Measurements from ENCODE around the gene PRDX4. TPM values are rescaled to one million over a fixed set of nuclear protein-coding genes. Genes with fewer than 3 reads are reported as not detected.
"Not testable (repeated sequence)": the region's sequence is repeated elsewhere in the genome, so short reads cannot be mapped to it uniquely, and the experiment has no call there.

The PRDX4 gene
- total and polyA plus RNA-seq, 3 experiments from 2014 or later = 46.7 to 61.4 (median 59.5) TPM

GRCh38 chrX:23676486-23676885 lies 9.2 kb downstream of the PRDX4 start:
- CTCF ChIA-PET; H3K9me3 Mint-ChIP-seq; H3K36me3 ChIP-seq (ENCODE audit: insufficient read depth, low read length); H3K27me3 Mint-ChIP-seq; POLR2A ChIA-PET; H3K27ac ChIP-seq (ENCODE audit: low read depth, low read length); H3K27me3 ChIP-seq (ENCODE audit: insufficient read depth, low read length, poor library complexity, severe bottlenecking); H3K4me1 ChIP-seq (ENCODE audit: insufficient read depth, low read length); H3K27ac Mint-ChIP-seq; H3K9me3 ChIP-seq (ENCODE audit: low read length); H3K4me3 Mint-ChIP-seq; H3K4me1 Mint-ChIP-seq; DNase-seq; H3K4me3 ChIP-seq (ENCODE audit: low read length): not testable (repeated sequence)
- H3K36me3 Mint-ChIP-seq = peaks cover 0 to 47% (median 5%) of the 10 kb centered on the region in 3 donors

GRCh38 chrX:23692166-23692565 lies 24.9 kb downstream of the PRDX4 start:
- Histone ChIP-seq H3K27ac (ENCODE audit: low read depth, low read length) (no peak overlapping the region), H3K4me3 (ENCODE audit: low read length) (no peak overlapping the region), H3K27me3 (ENCODE audit: insufficient read depth, low read length, poor library complexity, severe bottlenecking) (no peaks in the 10 kb centered on the region), H3K36me3 (ENCODE audit: insufficient read depth, low read length) (no peaks in the 10 kb centered on the region), H3K4me1 (ENCODE audit: insufficient read depth, low read length) (no peaks in the 10 kb centered on the region), H3K9me3 (ENCODE audit: low read length) (no peaks in the 10 kb centered on the region)
- no peak for DNase-seq
- Mint-ChIP-seq H3K4me3 (no peak overlapping the region), H3K36me3 (no peaks in the 10 kb centered on the region), H3K9me3 (no peaks in the 10 kb centered on the region), H3K27ac (no peak overlapping the region), H3K4me1 (peaks cover 0 to 1% (median 0%) of the 10 kb centered on the region in 3 donors), H3K27me3 (peaks cover 0 to 3% of the 10 kb centered on the region in 2 donors)
- POLR2A ChIA-PET = no interaction called here
- CTCF ChIA-PET = no interaction called here

GRCh38 chrX:23694606-23695005 lies 27.3 kb downstream of the PRDX4 start:
- Histone ChIP-seq H3K36me3 (ENCODE audit: insufficient read depth, low read length) (no peaks in the 10 kb centered on the region), H3K27ac (ENCODE audit: low read depth, low read length) (no peak overlapping the region), H3K27me3 (ENCODE audit: insufficient read depth, low read length, poor library complexity, severe bottlenecking) (no peaks in the 10 kb centered on the region), H3K9me3 (ENCODE audit: low read length) (no peaks in the 10 kb centered on the region), H3K4me3 (ENCODE audit: low read length) (no peak overlapping the region), H3K4me1 (ENCODE audit: insufficient read depth, low read length) (no peaks in the 10 kb centered on the region)
- Mint-ChIP-seq H3K27me3 (peaks cover 0 to 3% of the 10 kb centered on the region in 2 donors), H3K27ac (no peak overlapping the region), H3K4me3 (no peak overlapping the region), H3K9me3 (no peaks in the 10 kb centered on the region), H3K4me1 (peaks cover 0 to 1% (median 0%) of the 10 kb centered on the region in 3 donors), H3K36me3 (no peaks in the 10 kb centered on the region)
- peak; percentile 11 to 65 (median 27) for DNase-seq
- ChIA-PET CTCF (interaction anchor here (0.7 to 4.1 kb wide), 4 partner anchors 9 to 359 kb away, joined by 3 to 41 read pairs (median 6); no protein-coding TSS in a partner anchor), POLR2A (no interaction called here)

GRCh38 chrX:23699636-23700194 lies 32.4 kb downstream of the PRDX4 start:
- Histone ChIP-seq H3K4me3 (ENCODE audit: low read length) (no peak overlapping the region), H3K9me3 (ENCODE audit: low read length) (no peaks in the 10 kb centered on the region), H3K27me3 (ENCODE audit: insufficient read depth, low read length, poor library complexity, severe bottlenecking) (no peaks in the 10 kb centered on the region), H3K27ac (ENCODE audit: low read depth, low read length) (no peak overlapping the region), H3K36me3 (ENCODE audit: insufficient read depth, low read length) (no peaks in the 10 kb centered on the region), H3K4me1 (ENCODE audit: insufficient read depth, low read length) (no peaks in the 10 kb centered on the region)
- ChIA-PET POLR2A (no interaction called here), CTCF (interaction anchor here (3.3 kb wide), 1 partner anchor 202 kb away, joined by 19 read pairs; no protein-coding TSS in a partner anchor)
- H3K4me1 Mint-ChIP-seq = no peaks in the 10 kb centered on the region
- DNase-seq = peak in 1 of 5 donors; percentile 20
- H3K36me3 Mint-ChIP-seq = peaks cover 3 to 19% (median 4%) of the 10 kb centered on the region in 3 donors
- no peaks in the 10 kb centered on the region for H3K27me3 Mint-ChIP-seq
- no peaks in the 10 kb centered on the region for H3K9me3 Mint-ChIP-seq
- peak overlapping the region in 4 of 8 donors; percentile 19 to 76 (median 63) for H3K27ac Mint-ChIP-seq
- peak overlapping the region in 6 of 7 donors; percentile 4 to 82 (median 59) for H3K4me3 Mint-ChIP-seq

GRCh38 chrX:23704673-23705206 lies 37.4 kb downstream of the PRDX4 start:
- no peaks in the 10 kb centered on the region for H3K4me1 ChIP-seq (ENCODE audit: insufficient read depth, low read length)
- Mint-ChIP-seq H3K4me3 (no peak overlapping the region), H3K27me3 (no peaks in the 10 kb centered on the region), H3K9me3 (no peaks in the 10 kb centered on the region), H3K36me3 (peaks cover 4 to 52% (median 6%) of the 10 kb centered on the region in 3 donors), H3K27ac (no peak overlapping the region), H3K4me1 (no peaks in the 10 kb centered on the region)
- no peaks in the 10 kb centered on the region for H3K36me3 ChIP-seq (ENCODE audit: insufficient read depth, low read length)
- H3K9me3 ChIP-seq (ENCODE audit: low read length) = no peaks in the 10 kb centered on the region
- H3K27me3 ChIP-seq (ENCODE audit: insufficient read depth, low read length, poor library complexity, severe bottlenecking) = no peaks in the 10 kb centered on the region
- POLR2A ChIA-PET = no interaction called here
- CTCF ChIA-PET = no interaction called here
- no peak for DNase-seq
- H3K27ac ChIP-seq (ENCODE audit: low read depth, low read length) = no peak overlapping the region
- H3K4me3 ChIP-seq (ENCODE audit: low read length) = no peak overlapping the region

- DNase-seq = no peak
- Mint-ChIP-seq H3K27ac (no peak overlapping the region), H3K4me3 (no peak overlapping the region), H3K9me3 (no peaks in the 10 kb centered on the region), H3K27me3 (peaks cover 0 to 4% of the 10 kb centered on the region in 2 donors), H3K36me3 (peaks cover 4 to 54% (median 6%) of the 10 kb centered on the region in 3 donors), H3K4me1 (no peaks in the 10 kb centered on the region)
- Histone ChIP-seq H3K27ac (ENCODE audit: low read depth, low read length) (no peak overlapping the region), H3K27me3 (ENCODE audit: insufficient read depth, low read length, poor library complexity, severe bottlenecking) (no peaks in the 10 kb centered on the region), H3K4me1 (ENCODE audit: insufficient read depth, low read length) (no peaks in the 10 kb centered on the region), H3K9me3 (ENCODE audit: low read length) (no peaks in the 10 kb centered on the region), H3K36me3 (ENCODE audit: insufficient read depth, low read length) (no peaks in the 10 kb centered on the region), H3K4me3 (ENCODE audit: low read length) (no peak overlapping the region)
- ChIA-PET CTCF (no interaction called here), POLR2A (no interaction called here)
These were observed 37.9 kb downstream of the PRDX4 start for GRCh38 chrX:23705235-23705634.

GRCh38 chrX:23720117-23720677 lies 52.9 kb downstream of the PRDX4 start:
- H3K4me3 Mint-ChIP-seq = no peak overlapping the region
- Histone ChIP-seq H3K4me1 (ENCODE audit: insufficient read depth, low read length) (no peaks in the 10 kb centered on the region), H3K36me3 (ENCODE audit: insufficient read depth, low read length) (no peaks in the 10 kb centered on the region), H3K9me3 (ENCODE audit: low read length) (no peaks in the 10 kb centered on the region), H3K4me3 (ENCODE audit: low read length) (no peak overlapping the region), H3K27ac (ENCODE audit: low read depth, low read length) (no peak overlapping the region), H3K27me3 (ENCODE audit: insufficient read depth, low read length, poor library complexity, severe bottlenecking) (no peaks in the 10 kb centered on the region)
- CTCF ChIA-PET = no interaction called here
- no peaks in the 10 kb centered on the region for H3K4me1 Mint-ChIP-seq
- no peak for DNase-seq
- H3K9me3 Mint-ChIP-seq = no peaks in the 10 kb centered on the region
- no peak overlapping the region for H3K27ac Mint-ChIP-seq
- no peaks in the 10 kb centered on the region for H3K27me3 Mint-ChIP-seq
- POLR2A ChIA-PET = no interaction called here
- peaks cover 0 to 52% (median 7%) of the 10 kb centered on the region in 3 donors for H3K36me3 Mint-ChIP-seq

GRCh38 chrX:23726191-23726590 lies 58.9 kb downstream of the PRDX4 start:
- DNase-seq = no peak
- CTCF ChIA-PET = no interaction called here
- Histone ChIP-seq H3K27ac (ENCODE audit: low read depth, low read length) (no peak overlapping the region), H3K27me3 (ENCODE audit: insufficient read depth, low read length, poor library complexity, severe bottlenecking) (no peaks in the 10 kb centered on the region), H3K4me1 (ENCODE audit: insufficient read depth, low read length) (no peaks in the 10 kb centered on the region), H3K4me3 (ENCODE audit: low read length) (no peak overlapping the region), H3K9me3 (ENCODE audit: low read length) (no peaks in the 10 kb centered on the region), H3K36me3 (ENCODE audit: insufficient read depth, low read length) (no peaks in the 10 kb centered on the region)
- H3K27me3 Mint-ChIP-seq = peaks cover 0 to 4% of the 10 kb centered on the region in 2 donors
- peak overlapping the region in 1 of 8 donors; percentile 64 for H3K27ac Mint-ChIP-seq
- H3K4me3 Mint-ChIP-seq = no peak overlapping the region
- POLR2A ChIA-PET = no interaction called here
- no peaks in the 10 kb centered on the region for H3K9me3 Mint-ChIP-seq
- peaks cover 0 to 54% (median 6%) of the 10 kb centered on the region in 3 donors for H3K36me3 Mint-ChIP-seq
- H3K4me1 Mint-ChIP-seq = no peaks in the 10 kb centered on the region

Measured in CD8-positive, alpha-beta memory T cell (primary cell).